Measurements from ENCODE around the gene KRTAP5-6.

DNA sequence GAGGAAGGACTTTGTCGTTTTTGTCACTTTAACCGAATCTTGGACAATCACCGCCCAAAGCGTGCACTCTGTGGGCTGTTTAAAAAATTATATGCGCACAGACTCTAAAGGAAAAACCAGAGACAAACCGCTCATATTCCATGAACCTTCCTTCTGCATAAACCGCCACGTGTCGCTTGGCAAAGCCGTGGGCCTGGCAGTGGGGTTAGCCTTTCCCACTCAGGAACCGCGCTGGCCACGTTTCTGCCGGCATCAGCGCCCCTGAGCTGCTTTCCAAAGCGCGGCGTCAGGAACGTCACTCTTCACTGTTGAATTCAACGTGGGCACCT, 44.6 kb upstream of the KRTAP5-6 start:
- TF ChIP-seq MYC (IDR thresholded peaks at IDR 0.05; ENCODE audit: borderline replicate concordance, low read length) = no peak
- no peak for TF ChIP-seq RAD21 (conservative IDR thresholded peaks at IDR 0.05 in 1 of 2, IDR thresholded peaks at IDR 0.05 in 1 of 2)
- TF ChIP-seq, protein P1, sequence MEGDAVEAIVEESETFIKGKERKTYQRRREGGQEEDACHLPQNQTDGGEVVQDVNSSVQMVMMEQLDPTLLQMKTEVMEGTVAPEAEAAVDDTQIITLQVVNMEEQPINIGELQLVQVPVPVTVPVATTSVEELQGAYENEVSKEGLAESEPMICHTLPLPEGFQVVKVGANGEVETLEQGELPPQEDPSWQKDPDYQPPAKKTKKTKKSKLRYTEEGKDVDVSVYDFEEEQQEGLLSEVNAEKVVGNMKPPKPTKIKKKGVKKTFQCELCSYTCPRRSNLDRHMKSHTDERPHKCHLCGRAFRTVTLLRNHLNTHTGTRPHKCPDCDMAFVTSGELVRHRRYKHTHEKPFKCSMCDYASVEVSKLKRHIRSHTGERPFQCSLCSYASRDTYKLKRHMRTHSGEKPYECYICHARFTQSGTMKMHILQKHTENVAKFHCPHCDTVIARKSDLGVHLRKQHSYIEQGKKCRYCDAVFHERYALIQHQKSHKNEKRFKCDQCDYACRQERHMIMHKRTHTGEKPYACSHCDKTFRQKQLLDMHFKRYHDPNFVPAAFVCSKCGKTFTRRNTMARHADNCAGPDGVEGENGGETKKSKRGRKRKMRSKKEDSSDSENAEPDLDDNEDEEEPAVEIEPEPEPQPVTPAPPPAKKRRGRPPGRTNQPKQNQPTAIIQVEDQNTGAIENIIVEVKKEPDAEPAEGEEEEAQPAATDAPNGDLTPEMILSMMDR (IDR thresholded peaks at IDR 0.05) = no peak
- TF ChIP-seq POLR2A (IDR thresholded peaks at IDR 0.05; ENCODE audit: low read length) = no peak
- TF ChIP-seq RARB (CRISPR knock-in tag; IDR thresholded peaks at IDR 0.05) = no peak
- TF ChIP-seq MAFK (IDR thresholded peaks at IDR 0.05; ENCODE audit: partially characterized antibody) = no peak
- no peak for TF ChIP-seq CHD2 (IDR thresholded peaks at IDR 0.05; ENCODE audit: low read length, partially characterized antibody)
- no peak for TF ChIP-seq ZNF302 (CRISPR knock-in tag; IDR thresholded peaks at IDR 0.05)
- no peak for TF ChIP-seq JUN (IDR thresholded peaks at IDR 0.05)
- TF ChIP-seq, protein P2, sequence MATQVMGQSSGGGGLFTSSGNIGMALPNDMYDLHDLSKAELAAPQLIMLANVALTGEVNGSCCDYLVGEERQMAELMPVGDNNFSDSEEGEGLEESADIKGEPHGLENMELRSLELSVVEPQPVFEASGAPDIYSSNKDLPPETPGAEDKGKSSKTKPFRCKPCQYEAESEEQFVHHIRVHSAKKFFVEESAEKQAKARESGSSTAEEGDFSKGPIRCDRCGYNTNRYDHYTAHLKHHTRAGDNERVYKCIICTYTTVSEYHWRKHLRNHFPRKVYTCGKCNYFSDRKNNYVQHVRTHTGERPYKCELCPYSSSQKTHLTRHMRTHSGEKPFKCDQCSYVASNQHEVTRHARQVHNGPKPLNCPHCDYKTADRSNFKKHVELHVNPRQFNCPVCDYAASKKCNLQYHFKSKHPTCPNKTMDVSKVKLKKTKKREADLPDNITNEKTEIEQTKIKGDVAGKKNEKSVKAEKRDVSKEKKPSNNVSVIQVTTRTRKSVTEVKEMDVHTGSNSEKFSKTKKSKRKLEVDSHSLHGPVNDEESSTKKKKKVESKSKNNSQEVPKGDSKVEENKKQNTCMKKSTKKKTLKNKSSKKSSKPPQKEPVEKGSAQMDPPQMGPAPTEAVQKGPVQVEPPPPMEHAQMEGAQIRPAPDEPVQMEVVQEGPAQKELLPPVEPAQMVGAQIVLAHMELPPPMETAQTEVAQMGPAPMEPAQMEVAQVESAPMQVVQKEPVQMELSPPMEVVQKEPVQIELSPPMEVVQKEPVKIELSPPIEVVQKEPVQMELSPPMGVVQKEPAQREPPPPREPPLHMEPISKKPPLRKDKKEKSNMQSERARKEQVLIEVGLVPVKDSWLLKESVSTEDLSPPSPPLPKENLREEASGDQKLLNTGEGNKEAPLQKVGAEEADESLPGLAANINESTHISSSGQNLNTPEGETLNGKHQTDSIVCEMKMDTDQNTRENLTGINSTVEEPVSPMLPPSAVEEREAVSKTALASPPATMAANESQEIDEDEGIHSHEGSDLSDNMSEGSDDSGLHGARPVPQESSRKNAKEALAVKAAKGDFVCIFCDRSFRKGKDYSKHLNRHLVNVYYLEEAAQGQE (IDR thresholded peaks at IDR 0.05) = no peak

Data from A549 (cell line).